ENCODE measurements around the gene CNOT10.
"Not testable (repeated sequence)": the region's sequence is repeated elsewhere in the genome, so short reads cannot be mapped to it uniquely, and the experiment has no call there.

CNOT10 gene

DNA sequence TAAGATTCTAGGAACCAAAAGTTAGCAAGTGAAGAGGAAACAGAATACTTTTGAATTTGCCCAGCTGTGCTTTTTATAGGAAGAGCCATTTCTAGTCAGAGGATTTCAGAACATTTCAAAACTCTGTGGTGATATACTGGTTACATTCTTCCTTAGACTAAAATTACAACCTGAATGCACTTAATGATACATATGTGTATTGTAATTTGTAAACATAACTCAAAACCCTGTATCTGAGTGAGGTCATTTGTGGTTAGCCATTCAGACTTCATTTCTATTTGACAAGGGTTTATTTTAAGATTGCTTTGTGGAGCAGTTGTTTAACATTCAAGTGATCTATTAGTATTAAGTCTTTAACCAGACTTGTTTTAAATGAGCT lies 73.4 kb downstream of the CNOT10 start:
- no peak overlapping the region for H3K4me3 ChIP-seq (ENCODE audit: low read depth, low read length)
- H3K27ac ChIP-seq (ENCODE audit: low read depth, low read length), result no peak overlapping the region
- peaks cover 18% of the 10 kb centered on the region for H3K36me3 ChIP-seq (ENCODE audit: control insufficient read depth, insufficient read depth, low read length)
- no peaks in the 10 kb centered on the region for H3K4me1 ChIP-seq (ENCODE audit: control insufficient read depth, insufficient read depth, low read length)
- H3K27me3 ChIP-seq (ENCODE audit: control insufficient read depth, insufficient read depth, low read length), result no peaks in the 10 kb centered on the region
- H3K9ac ChIP-seq (ENCODE audit: low read length), result no peak overlapping the region
- H3K9me3 ChIP-seq (ENCODE audit: control insufficient read depth, insufficient read depth, low read depth, low read length), result no peaks in the 10 kb centered on the region

- no peak overlapping the region for H3K9ac ChIP-seq (ENCODE audit: low read length)
- no peaks in the 10 kb centered on the region for H3K9me3 ChIP-seq (ENCODE audit: control insufficient read depth, insufficient read depth, low read depth, low read length)
- no peaks in the 10 kb centered on the region for H3K27me3 ChIP-seq (ENCODE audit: control insufficient read depth, insufficient read depth, low read length)
- H3K4me3 ChIP-seq (ENCODE audit: low read depth, low read length), result no peak overlapping the region
- peaks cover 17% of the 10 kb centered on the region for H3K36me3 ChIP-seq (ENCODE audit: control insufficient read depth, insufficient read depth, low read length)
- no peaks in the 10 kb centered on the region for H3K4me1 ChIP-seq (ENCODE audit: control insufficient read depth, insufficient read depth, low read length)
- peak overlapping the region; percentile 28; the same call in 1 of the 2 replicates for H3K27ac ChIP-seq (ENCODE audit: low read depth, low read length)
Measured at GRCh38 chr3:32759342-32759741, 74.4 kb downstream of the CNOT10 start.

GRCh38 chr3:32764481-32764880 lies 79.5 kb downstream of the CNOT10 start:
- Histone ChIP-seq H3K27me3 (ENCODE audit: control insufficient read depth, insufficient read depth, low read length) (no peaks in the 10 kb centered on the region), H3K36me3 (ENCODE audit: control insufficient read depth, insufficient read depth, low read length) (peaks cover 45% of the 10 kb centered on the region), H3K4me1 (ENCODE audit: control insufficient read depth, insufficient read depth, low read length) (peaks cover 7% of the 10 kb centered on the region), H3K4me3 (ENCODE audit: low read depth, low read length) (no peak overlapping the region), H3K9me3 (ENCODE audit: control insufficient read depth, insufficient read depth, low read depth, low read length) (no peaks in the 10 kb centered on the region), H3K9ac (ENCODE audit: low read length) (no peak overlapping the region), H3K27ac (ENCODE audit: low read depth, low read length) (no peak overlapping the region; the same call in 1 of the 2 replicates)

DNA sequence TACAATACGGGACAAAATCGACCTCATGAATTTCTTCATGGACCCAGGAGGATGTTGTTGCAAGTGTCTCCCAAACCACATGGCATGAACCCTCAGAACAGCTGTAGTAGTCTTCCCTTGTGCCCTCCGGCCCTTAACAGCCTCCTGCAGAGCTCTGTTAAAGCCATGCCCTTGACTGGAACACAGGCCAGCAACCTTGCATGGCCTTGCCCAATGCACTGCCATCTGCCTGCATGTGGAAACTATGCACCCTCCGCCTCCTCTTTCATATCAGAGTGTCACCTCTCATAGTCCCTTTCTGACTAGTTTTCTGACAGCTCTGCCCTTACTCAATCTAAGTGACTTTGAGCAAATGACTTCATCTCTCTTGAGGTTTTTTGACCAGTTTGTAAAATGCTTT lies 93.4 kb downstream of the CNOT10 start:
- no peak overlapping the region for H3K9ac ChIP-seq (ENCODE audit: low read length)
- no peak overlapping the region for H3K4me3 ChIP-seq (ENCODE audit: low read depth, low read length)
- H3K27ac ChIP-seq (ENCODE audit: low read depth, low read length), result peak overlapping the region; percentile 96; the same call in 1 of the 2 replicates
- H3K4me1 ChIP-seq (ENCODE audit: control insufficient read depth, insufficient read depth, low read length), result peaks cover 45% of the 10 kb centered on the region
- peaks cover 25% of the 10 kb centered on the region for H3K36me3 ChIP-seq (ENCODE audit: control insufficient read depth, insufficient read depth, low read length)
- H3K27me3 ChIP-seq (ENCODE audit: control insufficient read depth, insufficient read depth, low read length), result no peaks in the 10 kb centered on the region
- H3K9me3 ChIP-seq (ENCODE audit: control insufficient read depth, insufficient read depth, low read depth, low read length), result no peaks in the 10 kb centered on the region

DNA sequence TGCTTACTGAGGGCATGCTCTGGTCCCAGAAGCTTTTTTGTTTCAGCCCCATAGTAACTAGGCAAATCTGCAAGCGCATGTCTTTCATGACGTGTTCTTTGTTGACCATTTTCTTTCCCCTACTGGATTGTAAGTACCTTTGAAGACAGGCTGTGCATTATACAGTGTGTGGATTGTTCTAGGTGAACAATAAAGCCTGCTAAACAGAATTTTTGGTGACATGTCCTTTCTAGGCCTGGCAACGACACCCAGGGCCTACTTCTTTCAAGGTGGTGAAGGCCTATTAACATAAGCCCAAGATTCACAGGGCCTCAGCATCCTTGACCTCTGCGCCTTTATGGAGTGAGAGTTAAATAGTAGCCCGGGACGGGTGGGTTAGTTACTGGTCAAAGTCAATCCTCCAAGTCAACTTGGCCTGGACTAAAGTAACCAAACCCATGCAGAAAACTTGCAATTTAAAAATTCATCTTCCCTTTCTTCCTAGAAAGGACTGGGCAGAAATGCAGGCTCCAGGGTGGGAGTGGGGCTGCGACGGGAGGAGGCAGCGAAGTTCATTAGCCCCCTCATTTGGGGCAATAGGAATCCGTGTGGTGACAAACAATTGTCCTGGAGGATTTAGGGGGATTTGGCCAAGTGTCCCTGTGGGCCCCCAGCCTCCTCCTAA lies 95.2 kb downstream of the CNOT10 start:
- Histone ChIP-seq H3K27me3 (ENCODE audit: control insufficient read depth, insufficient read depth, low read length) (no peaks in the 10 kb centered on the region), H3K9me3 (ENCODE audit: control insufficient read depth, insufficient read depth, low read depth, low read length) (no peaks in the 10 kb centered on the region), H3K4me1 (ENCODE audit: control insufficient read depth, insufficient read depth, low read length) (peaks cover 45% of the 10 kb centered on the region), H3K27ac (ENCODE audit: low read depth, low read length) (peak overlapping the region; percentile 96), H3K9ac (ENCODE audit: low read length) (peak overlapping the region; percentile 90), H3K36me3 (ENCODE audit: control insufficient read depth, insufficient read depth, low read length) (peaks cover 10% of the 10 kb centered on the region), H3K4me3 (ENCODE audit: low read depth, low read length) (peak overlapping the region; percentile 15; the same call in 1 of the 2 replicates)

DNA sequence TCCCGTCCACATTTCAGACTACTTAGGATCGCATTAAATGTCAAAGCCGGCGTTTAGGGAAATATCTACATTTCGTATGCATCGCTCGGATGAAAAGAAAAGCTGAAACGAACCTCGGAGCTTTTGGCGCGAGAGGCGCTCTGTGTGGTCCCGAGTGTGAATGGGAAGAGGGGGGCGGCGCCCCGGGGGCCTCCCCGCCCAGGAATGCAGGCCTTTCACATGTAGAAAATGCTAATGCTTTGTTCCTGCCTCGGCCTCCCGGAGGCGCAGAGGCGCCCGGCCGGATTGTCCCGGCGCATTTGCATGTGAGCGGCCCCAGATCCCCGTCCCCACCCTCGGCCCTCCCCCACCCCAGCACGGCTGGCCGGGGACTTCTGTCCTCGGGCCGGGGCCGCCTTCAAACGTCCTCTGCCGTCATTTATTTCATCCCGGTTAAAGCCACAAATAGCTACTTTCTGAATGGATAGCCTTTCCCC lies 95.8 kb downstream of the CNOT10 start:
- Histone ChIP-seq H3K27me3 (ENCODE audit: control insufficient read depth, insufficient read depth, low read length) (no peaks in the 10 kb centered on the region), H3K4me3 (ENCODE audit: low read depth, low read length) (peak overlapping the region; percentile 70), H3K4me1 (ENCODE audit: control insufficient read depth, insufficient read depth, low read length) (peaks cover 45% of the 10 kb centered on the region), H3K27ac (ENCODE audit: low read depth, low read length) (peak overlapping the region; percentile 99), H3K36me3 (ENCODE audit: control insufficient read depth, insufficient read depth, low read length) (peaks cover 9% of the 10 kb centered on the region), H3K9me3 (ENCODE audit: control insufficient read depth, insufficient read depth, low read depth, low read length) (no peaks in the 10 kb centered on the region), H3K9ac (ENCODE audit: low read length) (peak overlapping the region; percentile 100)

GRCh38 chr3:32781211-32781968 lies 96.4 kb downstream of the CNOT10 start:
- Histone ChIP-seq H3K9me3 (ENCODE audit: control insufficient read depth, insufficient read depth, low read depth, low read length) (no peaks in the 10 kb centered on the region), H3K36me3 (ENCODE audit: control insufficient read depth, insufficient read depth, low read length) (peaks cover 3% of the 10 kb centered on the region; the same call in 1 of the 2 replicates), H3K27ac (ENCODE audit: low read depth, low read length) (peak overlapping the region; percentile 99), H3K4me3 (ENCODE audit: low read depth, low read length) (peak overlapping the region; percentile 70), H3K4me1 (ENCODE audit: control insufficient read depth, insufficient read depth, low read length) (peaks cover 44% of the 10 kb centered on the region), H3K27me3 (ENCODE audit: control insufficient read depth, insufficient read depth, low read length) (no peaks in the 10 kb centered on the region), H3K9ac (ENCODE audit: low read length) (peak overlapping the region; percentile 100)

- Histone ChIP-seq H3K9ac (ENCODE audit: low read length) (peak overlapping the region; percentile 50), H3K4me3 (ENCODE audit: low read depth, low read length) (peak overlapping the region; percentile 70), H3K27ac (ENCODE audit: low read depth, low read length) (peak overlapping the region; percentile 57; the same call in 1 of the 2 replicates), H3K4me1 (ENCODE audit: control insufficient read depth, insufficient read depth, low read length) (peaks cover 38% of the 10 kb centered on the region)
- not testable (repeated sequence) for H3K27me3 ChIP-seq (ENCODE audit: control insufficient read depth, insufficient read depth, low read length); H3K9me3 ChIP-seq (ENCODE audit: control insufficient read depth, insufficient read depth, low read depth, low read length); H3K36me3 ChIP-seq (ENCODE audit: control insufficient read depth, insufficient read depth, low read length)
Measured at GRCh38 chr3:32781969-32782270, 96.9 kb downstream of the CNOT10 start.

GRCh38 chr3:32782407-32782806 lies 97.4 kb downstream of the CNOT10 start:
- Histone ChIP-seq H3K27me3 (ENCODE audit: control insufficient read depth, insufficient read depth, low read length) (no peaks in the 10 kb centered on the region), H3K27ac (ENCODE audit: low read depth, low read length) (peak overlapping the region; percentile 57; the same call in 1 of the 2 replicates), H3K9me3 (ENCODE audit: control insufficient read depth, insufficient read depth, low read depth, low read length) (no peaks in the 10 kb centered on the region), H3K36me3 (ENCODE audit: control insufficient read depth, insufficient read depth, low read length) (peaks cover 2% of the 10 kb centered on the region; the same call in 1 of the 2 replicates), H3K9ac (ENCODE audit: low read length) (peak overlapping the region; percentile 50), H3K4me3 (ENCODE audit: low read depth, low read length) (peak overlapping the region; percentile 70), H3K4me1 (ENCODE audit: control insufficient read depth, insufficient read depth, low read length) (peaks cover 36% of the 10 kb centered on the region)

GRCh38 chr3:32791833-32792232 lies 106.8 kb downstream of the CNOT10 start:
- H3K4me1 ChIP-seq (ENCODE audit: control insufficient read depth, insufficient read depth, low read length), result peaks cover 18% of the 10 kb centered on the region; the same call in 1 of the 2 replicates
- H3K27ac ChIP-seq (ENCODE audit: low read depth, low read length), result no peak overlapping the region
- no peaks in the 10 kb centered on the region for H3K27me3 ChIP-seq (ENCODE audit: control insufficient read depth, insufficient read depth, low read length)
- no peaks in the 10 kb centered on the region for H3K9me3 ChIP-seq (ENCODE audit: control insufficient read depth, insufficient read depth, low read depth, low read length)
- peaks cover 18% of the 10 kb centered on the region for H3K36me3 ChIP-seq (ENCODE audit: control insufficient read depth, insufficient read depth, low read length)
- H3K9ac ChIP-seq (ENCODE audit: low read length), result no peak overlapping the region
- no peak overlapping the region for H3K4me3 ChIP-seq (ENCODE audit: low read depth, low read length)
